Stimulated activated CD4-positive, alpha-beta T cell treated with anti-CD3 and anti-CD28 coated beads, Interleukin-12 subunit alpha, Interleukin-12 subunit beta, amount 100 ng/mL, for 24 hours (primary cell): ENCODE results near the gene ZEB2.

Experiments
- DNase-seq, 2 experiments: peaks; one replicate each; pipeline ENCODE4 v3.0.0-alpha.2; 2020; ENCODE audit warnings: low read depth in 2 of 2

The ZEB2 gene

GRCh38 chr2:144471305-144472045 is 48.4 kb downstream of the ZEB2 start:
- DNase-seq: no peak

GRCh38 chr2:144470816-144471215 is 49.1 kb downstream of the ZEB2 start:
- no peak for DNase-seq

- DNase-seq: no peak
Observed at GRCh38 chr2:144470334-144470733, 49.6 kb downstream of the ZEB2 start.

GRCh38 chr2:144469798-144470197 is 50.1 kb downstream of the ZEB2 start:
- DNase-seq: no peak

- no peak for DNase-seq
Observed at GRCh38 chr2:144468823-144469595, 50.9 kb downstream of the ZEB2 start.

GRCh38 chr2:144467502-144468137 is 52.3 kb downstream of the ZEB2 start:
- DNase-seq: no peak

- DNase-seq: no peak
Observed at GRCh38 chr2:144466637-144467036, 53.3 kb downstream of the ZEB2 start.

- no peak for DNase-seq
Observed at GRCh38 chr2:144465749-144466148, 54.2 kb downstream of the ZEB2 start.

GRCh38 chr2:144464730-144465129 is 55.2 kb downstream of the ZEB2 start:
- no peak for DNase-seq

GRCh38 chr2:144463266-144463665 is 56.7 kb downstream of the ZEB2 start:
- DNase-seq: no peak

- DNase-seq: no peak
Observed at GRCh38 chr2:144462266-144462665, 57.7 kb downstream of the ZEB2 start.

GRCh38 chr2:144461308-144461766 is 58.6 kb downstream of the ZEB2 start:
- no peak for DNase-seq

- no peak for DNase-seq
Observed at GRCh38 chr2:144460727-144461307, 59.1 kb downstream of the ZEB2 start.

GRCh38 chr2:144459937-144460336 is 60.0 kb downstream of the ZEB2 start:
- no peak for DNase-seq

- no peak for DNase-seq
Observed at GRCh38 chr2:144459286-144459685, 60.6 kb downstream of the ZEB2 start.

GRCh38 chr2:144458541-144458940 is 61.4 kb downstream of the ZEB2 start:
- DNase-seq: no peak

GRCh38 chr2:144456680-144457079 is 63.2 kb downstream of the ZEB2 start:
- no peak for DNase-seq

GRCh38 chr2:144455987-144456386 is 63.9 kb downstream of the ZEB2 start:
- no peak for DNase-seq

- no peak for DNase-seq
Observed at GRCh38 chr2:144454466-144455287, 65.2 kb downstream of the ZEB2 start.

- no peak for DNase-seq
Observed at GRCh38 chr2:144453486-144454158, 66.3 kb downstream of the ZEB2 start.

- DNase-seq: no peak
Observed at GRCh38 chr2:144452989-144453336, 67.0 kb downstream of the ZEB2 start.
